ENCODE results near the gene GSE1.

DNA sequence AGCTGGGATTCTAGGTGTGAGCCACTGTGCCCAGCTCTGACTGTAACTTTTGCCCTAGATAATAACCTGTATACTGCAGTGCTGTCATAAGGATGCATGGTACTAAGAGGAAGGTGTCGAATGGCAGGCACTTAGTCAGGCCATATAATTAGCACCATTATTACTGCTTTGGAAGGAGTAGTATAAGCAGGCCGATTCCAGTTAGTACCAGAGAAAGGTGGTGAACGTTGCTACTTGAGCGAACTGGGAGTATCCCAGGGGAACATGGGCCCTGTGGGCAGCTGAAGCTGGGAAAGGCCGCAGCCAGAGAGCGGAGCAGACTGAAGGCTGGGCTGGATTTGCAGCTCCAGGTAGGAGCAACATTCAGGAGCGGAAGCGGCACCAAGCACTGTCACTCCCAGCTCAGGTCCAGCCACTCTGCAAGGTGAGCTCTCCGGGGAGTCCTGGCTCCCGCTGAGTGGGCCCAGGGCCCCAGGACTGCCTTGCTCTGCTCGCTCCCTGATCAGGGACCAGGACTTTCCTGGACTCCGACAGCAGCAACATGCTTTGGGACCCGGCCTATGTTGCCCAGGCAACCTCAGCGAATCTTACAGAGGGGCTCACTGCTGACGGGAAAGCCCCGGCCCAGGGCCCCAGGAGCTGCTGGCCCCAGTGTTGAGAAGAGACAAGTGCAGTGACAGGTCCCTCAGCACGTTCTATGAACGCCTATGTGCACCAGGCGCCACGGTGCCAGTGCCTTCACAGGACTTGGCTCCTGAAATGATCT, 109.2 kb downstream of the GSE1 start:
- TF ChIP-seq, protein P1, sequence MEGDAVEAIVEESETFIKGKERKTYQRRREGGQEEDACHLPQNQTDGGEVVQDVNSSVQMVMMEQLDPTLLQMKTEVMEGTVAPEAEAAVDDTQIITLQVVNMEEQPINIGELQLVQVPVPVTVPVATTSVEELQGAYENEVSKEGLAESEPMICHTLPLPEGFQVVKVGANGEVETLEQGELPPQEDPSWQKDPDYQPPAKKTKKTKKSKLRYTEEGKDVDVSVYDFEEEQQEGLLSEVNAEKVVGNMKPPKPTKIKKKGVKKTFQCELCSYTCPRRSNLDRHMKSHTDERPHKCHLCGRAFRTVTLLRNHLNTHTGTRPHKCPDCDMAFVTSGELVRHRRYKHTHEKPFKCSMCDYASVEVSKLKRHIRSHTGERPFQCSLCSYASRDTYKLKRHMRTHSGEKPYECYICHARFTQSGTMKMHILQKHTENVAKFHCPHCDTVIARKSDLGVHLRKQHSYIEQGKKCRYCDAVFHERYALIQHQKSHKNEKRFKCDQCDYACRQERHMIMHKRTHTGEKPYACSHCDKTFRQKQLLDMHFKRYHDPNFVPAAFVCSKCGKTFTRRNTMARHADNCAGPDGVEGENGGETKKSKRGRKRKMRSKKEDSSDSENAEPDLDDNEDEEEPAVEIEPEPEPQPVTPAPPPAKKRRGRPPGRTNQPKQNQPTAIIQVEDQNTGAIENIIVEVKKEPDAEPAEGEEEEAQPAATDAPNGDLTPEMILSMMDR (IDR thresholded peaks at IDR 0.05; ENCODE audit: low read depth, low read length), result no peak
- TF ChIP-seq POLR2A (IDR thresholded peaks at IDR 0.05; ENCODE audit: extremely low read depth, insufficient read length) (no peak), MAX (IDR thresholded peaks at IDR 0.05; ENCODE audit: low read depth, low read length) (no peak), MYC (IDR thresholded peaks at IDR 0.05; ENCODE audit: low read depth, low read length) (no peak)

Measured in NB4 (cell line).